ENCODE measurements around the gene CAV1. TPM values are rescaled to one million over a fixed set of nuclear protein-coding genes. Genes with fewer than 3 reads are reported as not detected.

The CAV1 gene
- total and polyA plus RNA-seq, 3 donors from 2014 or later = 33.1 to 84.2 (median 39.9) TPM

- Histone ChIP-seq H3K27ac (no peak overlapping the region), H3K27me3 (no peaks in the 10 kb centered on the region), H3K4me1 (no peaks in the 10 kb centered on the region), H3K4me3 (no peak overlapping the region), H3K9me3 (no peaks in the 10 kb centered on the region), H3K36me3 (ENCODE audit: low read depth, missing control alignments) (no peaks in the 10 kb centered on the region)
- intact Hi-C loops (cut with DNase I; ENCODE audit: low total_unique reads) = no loop called here
- no peak for DNase-seq
- 92 to 100% methylated on average over 1 of the region's 1 CpG for WGBS, 2 donors
- no peak for TF ChIP-seq POLR2A (IDR thresholded peaks at IDR 0.05)
- TF ChIP-seq CTCF (IDR thresholded peaks at IDR 0.05) = no peak
Measured at GRCh38 chr7:116575853-116576252, 51.0 kb downstream of the CAV1 start.

GRCh38 chr7:116576350-116577319 lies 51.8 kb downstream of the CAV1 start:
- TF ChIP-seq CTCF (IDR thresholded peaks at IDR 0.05) (no peak), POLR2A (IDR thresholded peaks at IDR 0.05) (no peak)
- Histone ChIP-seq H3K27ac (peak overlapping the region in 1 of 2 donors; percentile 11), H3K27me3 (no peaks in the 10 kb centered on the region), H3K9me3 (no peaks in the 10 kb centered on the region), H3K4me1 (no peaks in the 10 kb centered on the region), H3K4me3 (no peak overlapping the region), H3K36me3 (ENCODE audit: low read depth, missing control alignments) (no peaks in the 10 kb centered on the region)
- intact Hi-C loops (cut with DNase I; ENCODE audit: low total_unique reads) = no loop called here
- 69% methylated on average over 7 of the region's 7 CpGs for WGBS, 2 donors
- DNase-seq = no peak

- Histone ChIP-seq H3K4me3 (no peak overlapping the region), H3K9me3 (no peaks in the 10 kb centered on the region), H3K27me3 (no peaks in the 10 kb centered on the region), H3K27ac (peak overlapping the region in 1 of 2 donors; percentile 11), H3K4me1 (no peaks in the 10 kb centered on the region), H3K36me3 (ENCODE audit: low read depth, missing control alignments) (no peaks in the 10 kb centered on the region)
- TF ChIP-seq CTCF (IDR thresholded peaks at IDR 0.05) (no peak), POLR2A (IDR thresholded peaks at IDR 0.05) (no peak)
- DNase-seq = no peak
- intact Hi-C loops (cut with DNase I; ENCODE audit: low total_unique reads) = no loop called here
- 58 to 66% methylated on average over 6 of the region's 6 CpGs for WGBS, 2 donors
Measured at GRCh38 chr7:116577320-116577871, 52.6 kb downstream of the CAV1 start.

- H3K4me1 ChIP-seq = no peaks in the 10 kb centered on the region
- WGBS, 2 donors = 94 to 97% methylated on average over 3 of the region's 3 CpGs
- H3K36me3 ChIP-seq (ENCODE audit: low read depth, missing control alignments) = no peaks in the 10 kb centered on the region
- no peaks in the 10 kb centered on the region for H3K9me3 ChIP-seq
- DNase-seq = no peak
- intact Hi-C loops (cut with DNase I; ENCODE audit: low total_unique reads) = no loop called here
- no peak overlapping the region for H3K4me3 ChIP-seq
- no peak overlapping the region for H3K27ac ChIP-seq
- TF ChIP-seq POLR2A (IDR thresholded peaks at IDR 0.05) = no peak
- TF ChIP-seq CTCF (IDR thresholded peaks at IDR 0.05) = no peak
- no peaks in the 10 kb centered on the region for H3K27me3 ChIP-seq
Measured at GRCh38 chr7:116578526-116578925, 53.7 kb downstream of the CAV1 start.

Data from testis (tissue), 3 donors.